GM23338 (cell line): ENCODE measurements around the gene CDKAL1. TPM values are rescaled to one million over a fixed set of nuclear protein-coding genes. Genes with fewer than 3 reads are reported as not detected.
"Not testable (repeated sequence)": the region's sequence is repeated elsewhere in the genome, so short reads cannot be mapped to it uniquely, and the experiment has no call there.

ENCODE experiments used
- ATAC-seq: fragments of 200-7000 bp; cut with Tn5 transposase; 3 replicates; pipeline ENCODE4 v1.9.1; 2020
- DNase-seq: peaks from one replicate; pipeline ENCODE4 v3.0.0-alpha.2; 2015; ENCODE audit warnings: low spot score
- H2AFZ ChIP-seq: fragments of 200-600 bp; sonication (generic); 2 replicates; pipeline ENCODE4 v1.8.0; 2016; ENCODE audit warnings: antibody characterized with exemption, mild to moderate bottlenecking, moderate library complexity
- H3F3A ChIP-seq: fragments of 200-600 bp; sonication (generic); replicated peaks from 2 replicates; pipeline ENCODE4 v1.8.0; 2017; ENCODE audit warnings: antibody characterized with exemption, mixed run types, low read depth
- H3K27ac ChIP-seq: fragments of 200-600 bp; sonication (generic); 2 replicates; pipeline ENCODE4 v1.6.1; 2016; ENCODE audit warnings: low read depth
- H3K27me3 ChIP-seq: fragments of 200-600 bp; sonication (generic); 2 replicates; pipeline ENCODE4 v1.8.0; 2016; ENCODE audit warnings: mild to moderate bottlenecking, mixed run types, moderate library complexity; ENCODE audit not compliant: insufficient read depth
- H3K36me3 ChIP-seq: fragments of 200-600 bp; sonication (generic); 2 replicates; pipeline ENCODE4 v1.8.0; 2016; ENCODE audit warnings: mild to moderate bottlenecking; ENCODE audit not compliant: insufficient read depth
- H3K4me1 ChIP-seq: fragments of 200-600 bp; sonication (generic); 2 replicates; pipeline ENCODE4 v1.8.0; 2016; ENCODE audit warnings: mild to moderate bottlenecking, moderate library complexity; ENCODE audit not compliant: insufficient read depth
- H3K4me2 ChIP-seq: fragments of 200-600 bp; sonication (generic); 2 replicates; pipeline ENCODE4 v1.7.1; 2017; ENCODE audit warnings: mixed run types
- H3K4me3 ChIP-seq: fragments of 200-600 bp; sonication (generic); 2 replicates; pipeline ENCODE4 v1.6.1; 2016; ENCODE audit warnings: mixed run types
- H3K79me2 ChIP-seq: fragments of 200-600 bp; sonication (generic); replicated peaks from 2 replicates; pipeline ENCODE4 v1.8.0; 2017; ENCODE audit warnings: mild to moderate bottlenecking; ENCODE audit not compliant: insufficient read depth
- H3K9me2 ChIP-seq: fragments of 200-600 bp; sonication (generic); 2 replicates; pipeline ENCODE4 v1.8.0; 2017; ENCODE audit not compliant: insufficient read depth
- H4K20me1 ChIP-seq: fragments of 200-600 bp; sonication (generic); replicated peaks from 2 replicates; pipeline ENCODE4 v1.8.0; 2017; ENCODE audit warnings: mild to moderate bottlenecking; ENCODE audit not compliant: insufficient read depth
- H3K27ac Mint-ChIP-seq: 2 replicates; pipeline ENCODE4 v1.8.0; 2020; ENCODE audit warnings: inconsistent platforms, mild to moderate bottlenecking, moderate library complexity, mixed read lengths
- H3K27me3 Mint-ChIP-seq: 3 replicates; pipeline ENCODE4 v1.8.0; 2022; ENCODE audit warnings: low read depth, mild to moderate bottlenecking, moderate library complexity, mixed read lengths, inconsistent platforms; ENCODE audit not compliant: insufficient read depth, poor library complexity
- H3K36me3 Mint-ChIP-seq: 3 replicates; pipeline ENCODE4 v1.8.0; 2021; ENCODE audit warnings: low read depth, mild to moderate bottlenecking, inconsistent platforms, moderate library complexity, mixed read lengths
- H3K4me1 Mint-ChIP-seq: 3 replicates; pipeline ENCODE4 v1.8.0; 2020; ENCODE audit warnings: mild to moderate bottlenecking, inconsistent platforms, mixed read lengths
- H3K4me3 Mint-ChIP-seq: 3 replicates; pipeline ENCODE4 v1.8.0; 2021; ENCODE audit warnings: moderate library complexity, mild to moderate bottlenecking, inconsistent platforms, mixed read lengths
- H3K9me3 Mint-ChIP-seq: 3 replicates; pipeline ENCODE4 v1.8.0; 2020; ENCODE audit warnings: moderate library complexity, mild to moderate bottlenecking, inconsistent platforms, mixed read lengths
- CREB1 ChIP-seq: fragments of 250-450 bp; sonication (Bioruptor Pico); IDR thresholded peaks from 2 replicates; pipeline ENCODE4 v1.5.0; 2020; ENCODE audit warnings: low read depth, mild to moderate bottlenecking, moderate library complexity
- EZH2phosphoT487 ChIP-seq: fragments of 200-600 bp; sonication (generic); IDR thresholded peaks from one replicate; pipeline ENCODE4 v1.8.1; 2018; ENCODE audit warnings: antibody characterized with exemption; ENCODE audit not compliant: unreplicated experiment
- NANOG ChIP-seq: IDR thresholded peaks from 2 replicates; pipeline ENCODE4 v1.6.1; 2016; ENCODE audit warnings: antibody characterized with exemption, borderline replicate concordance
- POLR2AphosphoS5 ChIP-seq: IDR thresholded peaks from 2 replicates; pipeline ENCODE4 v1.6.1; 2016; ENCODE audit warnings: antibody characterized with exemption, low read depth
- ZNF114 ChIP-seq: fragments of 250-450 bp; sonication (Bioruptor Pico); IDR thresholded peaks from 2 replicates; pipeline ENCODE4 v1.5.0; 2020; ENCODE audit warnings: mild to moderate bottlenecking, moderate library complexity
- ZNF331 ChIP-seq: fragments of 250-450 bp; sonication (Bioruptor Pico); IDR thresholded peaks from 2 replicates; pipeline ENCODE4 v1.5.0; 2020; ENCODE audit warnings: low read depth, mild to moderate bottlenecking, moderate library complexity
- polyA plus RNA-seq: library from polyadenylated mRNA; unstranded; fragments of >200 nt; fragmentation: Nextera tagmentation; extraction: Ambion mirVana; gene quantifications from 2 replicates; pipeline ENCODE4 v1.2.1, GENCODE V29; 2016
- total RNA-seq: library from RNA; depleted of rRNA; stranded (reverse); fragments of >200 nt; shearing (Covaris generic); gene quantifications from 2 replicates; pipeline ENCODE4 v1.2.3, GENCODE V29; 2014
- TF ChIP-seq, protein P1 (sequence below): fragments of 250-450 bp; sonication (Bioruptor Pico); IDR thresholded peaks from 2 replicates; pipeline ENCODE4 v1.5.0; 2020; ENCODE audit warnings: mild to moderate bottlenecking, moderate library complexity
- TF ChIP-seq, protein P2 (sequence below), 2 experiments: fragments of 200-600 bp in 1 of 2; sonication (generic) in 1 of 2; conservative IDR thresholded peaks; 2 replicates each; pipeline versions ENCODE4 v1.5.1 to v1.6.1; 2016 to 2017; ENCODE audit warnings: antibody characterized with exemption in 2 of 2, low read depth in 2 of 2, mild to moderate bottlenecking in 2 of 2, moderate library complexity in 1 of 2
- TF ChIP-seq, protein P3 (sequence below): IDR thresholded peaks from one replicate; pipeline ENCODE4 v1.6.1; 2018; ENCODE audit warnings: antibody characterized with exemption; ENCODE audit not compliant: unreplicated experiment

Gene CDKAL1
- total and polyA plus RNA-seq, 2 experiments from 2014 or later: 17.8 to 35.0 TPM

DNA sequence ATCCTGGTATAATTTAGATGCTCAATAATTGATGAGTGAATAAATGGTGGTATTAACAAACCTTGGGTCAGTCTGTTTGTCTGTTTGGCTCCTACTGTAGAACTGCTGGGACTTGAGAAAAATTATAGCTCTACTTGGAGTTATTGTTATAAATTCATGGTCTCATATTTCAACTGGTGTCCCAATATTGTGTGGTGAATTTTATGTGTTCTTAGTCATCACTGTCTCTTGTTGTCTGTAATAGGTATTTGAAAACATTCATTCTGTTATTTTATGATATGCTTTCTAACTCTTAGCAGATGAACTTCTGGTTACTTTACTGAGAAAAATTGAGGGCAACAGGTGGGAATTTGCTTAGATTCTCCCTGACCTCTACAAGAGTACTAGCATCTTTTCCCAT is 221.4 kb downstream of the CDKAL1 start:
- no peak overlapping the region for H3K27ac Mint-ChIP-seq
- no peak overlapping the region for H3K4me3 ChIP-seq
- no peaks in the 10 kb centered on the region for H3K9me2 ChIP-seq
- no peaks in the 10 kb centered on the region for H3K36me3 ChIP-seq
- no peak overlapping the region for H3K4me3 Mint-ChIP-seq
- DNase-seq (no peak), ATAC-seq (no peak)
- H2AFZ ChIP-seq: no peak overlapping the region
- H3K4me1 Mint-ChIP-seq: peaks cover 7% of the 10 kb centered on the region; the same call in 2 of the 3 replicates
- H3K4me1 ChIP-seq: no peaks in the 10 kb centered on the region
- no peak overlapping the region for H3K27ac ChIP-seq
- TF ChIP-seq ZNF331 (CRISPR knock-in tag) (no peak), NANOG (no peak), ZNF114 (CRISPR knock-in tag) (no peak), EZH2phosphoT487 (no peak), POLR2AphosphoS5 (no peak), CREB1 (CRISPR knock-in tag) (no peak)
- TF ChIP-seq, protein P1, sequence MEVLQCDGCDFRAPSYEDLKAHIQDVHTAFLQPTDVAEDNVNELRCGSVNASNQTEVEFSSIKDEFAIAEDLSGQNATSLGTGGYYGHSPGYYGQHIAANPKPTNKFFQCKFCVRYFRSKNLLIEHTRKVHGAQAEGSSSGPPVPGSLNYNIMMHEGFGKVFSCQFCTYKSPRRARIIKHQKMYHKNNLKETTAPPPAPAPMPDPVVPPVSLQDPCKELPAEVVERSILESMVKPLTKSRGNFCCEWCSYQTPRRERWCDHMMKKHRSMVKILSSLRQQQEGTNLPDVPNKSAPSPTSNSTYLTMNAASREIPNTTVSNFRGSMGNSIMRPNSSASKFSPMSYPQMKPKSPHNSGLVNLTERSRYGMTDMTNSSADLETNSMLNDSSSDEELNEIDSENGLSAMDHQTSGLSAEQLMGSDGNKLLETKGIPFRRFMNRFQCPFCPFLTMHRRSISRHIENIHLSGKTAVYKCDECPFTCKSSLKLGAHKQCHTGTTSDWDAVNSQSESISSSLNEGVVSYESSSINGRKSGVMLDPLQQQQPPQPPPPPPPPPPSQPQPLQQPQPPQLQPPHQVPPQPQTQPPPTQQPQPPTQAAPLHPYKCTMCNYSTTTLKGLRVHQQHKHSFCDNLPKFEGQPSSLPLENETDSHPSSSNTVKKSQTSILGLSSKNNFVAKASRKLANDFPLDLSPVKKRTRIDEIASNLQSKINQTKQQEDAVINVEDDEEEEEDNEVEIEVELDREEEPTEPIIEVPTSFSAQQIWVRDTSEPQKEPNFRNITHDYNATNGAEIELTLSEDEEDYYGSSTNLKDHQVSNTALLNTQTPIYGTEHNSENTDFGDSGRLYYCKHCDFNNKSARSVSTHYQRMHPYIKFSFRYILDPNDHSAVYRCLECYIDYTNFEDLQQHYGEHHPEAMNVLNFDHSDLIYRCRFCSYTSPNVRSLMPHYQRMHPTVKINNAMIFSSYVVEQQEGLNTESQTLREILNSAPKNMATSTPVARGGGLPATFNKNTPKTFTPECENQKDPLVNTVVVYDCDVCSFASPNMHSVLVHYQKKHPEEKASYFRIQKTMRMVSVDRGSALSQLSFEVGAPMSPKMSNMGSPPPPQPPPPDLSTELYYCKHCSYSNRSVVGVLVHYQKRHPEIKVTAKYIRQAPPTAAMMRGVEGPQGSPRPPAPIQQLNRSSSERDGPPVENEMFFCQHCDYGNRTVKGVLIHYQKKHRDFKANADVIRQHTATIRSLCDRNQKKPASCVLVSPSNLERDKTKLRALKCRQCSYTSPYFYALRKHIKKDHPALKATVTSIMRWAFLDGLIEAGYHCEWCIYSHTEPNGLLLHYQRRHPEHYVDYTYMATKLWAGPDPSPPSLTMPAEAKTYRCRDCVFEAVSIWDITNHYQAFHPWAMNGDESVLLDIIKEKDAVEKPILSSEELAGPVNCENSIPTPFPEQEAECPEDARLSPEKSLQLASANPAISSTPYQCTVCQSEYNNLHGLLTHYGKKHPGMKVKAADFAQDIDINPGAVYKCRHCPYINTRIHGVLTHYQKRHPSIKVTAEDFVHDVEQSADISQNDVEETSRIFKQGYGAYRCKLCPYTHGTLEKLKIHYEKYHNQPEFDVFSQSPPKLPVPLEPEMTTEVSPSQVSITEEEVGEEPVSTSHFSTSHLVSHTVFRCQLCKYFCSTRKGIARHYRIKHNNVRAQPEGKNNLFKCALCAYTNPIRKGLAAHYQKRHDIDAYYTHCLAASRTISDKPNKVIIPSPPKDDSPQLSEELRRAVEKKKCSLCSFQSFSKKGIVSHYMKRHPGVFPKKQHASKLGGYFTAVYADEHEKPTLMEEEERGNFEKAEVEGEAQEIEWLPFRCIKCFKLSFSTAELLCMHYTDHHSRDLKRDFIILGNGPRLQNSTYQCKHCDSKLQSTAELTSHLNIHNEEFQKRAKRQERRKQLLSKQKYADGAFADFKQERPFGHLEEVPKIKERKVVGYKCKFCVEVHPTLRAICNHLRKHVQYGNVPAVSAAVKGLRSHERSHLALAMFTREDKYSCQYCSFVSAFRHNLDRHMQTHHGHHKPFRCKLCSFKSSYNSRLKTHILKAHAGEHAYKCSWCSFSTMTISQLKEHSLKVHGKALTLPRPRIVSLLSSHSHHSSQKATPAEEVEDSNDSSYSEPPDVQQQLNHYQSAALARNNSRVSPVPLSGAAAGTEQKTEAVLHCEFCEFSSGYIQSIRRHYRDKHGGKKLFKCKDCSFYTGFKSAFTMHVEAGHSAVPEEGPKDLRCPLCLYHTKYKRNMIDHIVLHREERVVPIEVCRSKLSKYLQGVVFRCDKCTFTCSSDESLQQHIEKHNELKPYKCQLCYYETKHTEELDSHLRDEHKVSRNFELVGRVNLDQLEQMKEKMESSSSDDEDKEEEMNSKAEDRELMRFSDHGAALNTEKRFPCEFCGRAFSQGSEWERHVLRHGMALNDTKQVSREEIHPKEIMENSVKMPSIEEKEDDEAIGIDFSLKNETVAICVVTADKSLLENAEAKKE (CRISPR knock-in tag): no peak
- TF ChIP-seq, protein P2, sequence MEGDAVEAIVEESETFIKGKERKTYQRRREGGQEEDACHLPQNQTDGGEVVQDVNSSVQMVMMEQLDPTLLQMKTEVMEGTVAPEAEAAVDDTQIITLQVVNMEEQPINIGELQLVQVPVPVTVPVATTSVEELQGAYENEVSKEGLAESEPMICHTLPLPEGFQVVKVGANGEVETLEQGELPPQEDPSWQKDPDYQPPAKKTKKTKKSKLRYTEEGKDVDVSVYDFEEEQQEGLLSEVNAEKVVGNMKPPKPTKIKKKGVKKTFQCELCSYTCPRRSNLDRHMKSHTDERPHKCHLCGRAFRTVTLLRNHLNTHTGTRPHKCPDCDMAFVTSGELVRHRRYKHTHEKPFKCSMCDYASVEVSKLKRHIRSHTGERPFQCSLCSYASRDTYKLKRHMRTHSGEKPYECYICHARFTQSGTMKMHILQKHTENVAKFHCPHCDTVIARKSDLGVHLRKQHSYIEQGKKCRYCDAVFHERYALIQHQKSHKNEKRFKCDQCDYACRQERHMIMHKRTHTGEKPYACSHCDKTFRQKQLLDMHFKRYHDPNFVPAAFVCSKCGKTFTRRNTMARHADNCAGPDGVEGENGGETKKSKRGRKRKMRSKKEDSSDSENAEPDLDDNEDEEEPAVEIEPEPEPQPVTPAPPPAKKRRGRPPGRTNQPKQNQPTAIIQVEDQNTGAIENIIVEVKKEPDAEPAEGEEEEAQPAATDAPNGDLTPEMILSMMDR (conservative IDR thresholded peaks at IDR 0.05; ENCODE audit: low read depth in 2 of 2): no peak
- TF ChIP-seq, protein P3, sequence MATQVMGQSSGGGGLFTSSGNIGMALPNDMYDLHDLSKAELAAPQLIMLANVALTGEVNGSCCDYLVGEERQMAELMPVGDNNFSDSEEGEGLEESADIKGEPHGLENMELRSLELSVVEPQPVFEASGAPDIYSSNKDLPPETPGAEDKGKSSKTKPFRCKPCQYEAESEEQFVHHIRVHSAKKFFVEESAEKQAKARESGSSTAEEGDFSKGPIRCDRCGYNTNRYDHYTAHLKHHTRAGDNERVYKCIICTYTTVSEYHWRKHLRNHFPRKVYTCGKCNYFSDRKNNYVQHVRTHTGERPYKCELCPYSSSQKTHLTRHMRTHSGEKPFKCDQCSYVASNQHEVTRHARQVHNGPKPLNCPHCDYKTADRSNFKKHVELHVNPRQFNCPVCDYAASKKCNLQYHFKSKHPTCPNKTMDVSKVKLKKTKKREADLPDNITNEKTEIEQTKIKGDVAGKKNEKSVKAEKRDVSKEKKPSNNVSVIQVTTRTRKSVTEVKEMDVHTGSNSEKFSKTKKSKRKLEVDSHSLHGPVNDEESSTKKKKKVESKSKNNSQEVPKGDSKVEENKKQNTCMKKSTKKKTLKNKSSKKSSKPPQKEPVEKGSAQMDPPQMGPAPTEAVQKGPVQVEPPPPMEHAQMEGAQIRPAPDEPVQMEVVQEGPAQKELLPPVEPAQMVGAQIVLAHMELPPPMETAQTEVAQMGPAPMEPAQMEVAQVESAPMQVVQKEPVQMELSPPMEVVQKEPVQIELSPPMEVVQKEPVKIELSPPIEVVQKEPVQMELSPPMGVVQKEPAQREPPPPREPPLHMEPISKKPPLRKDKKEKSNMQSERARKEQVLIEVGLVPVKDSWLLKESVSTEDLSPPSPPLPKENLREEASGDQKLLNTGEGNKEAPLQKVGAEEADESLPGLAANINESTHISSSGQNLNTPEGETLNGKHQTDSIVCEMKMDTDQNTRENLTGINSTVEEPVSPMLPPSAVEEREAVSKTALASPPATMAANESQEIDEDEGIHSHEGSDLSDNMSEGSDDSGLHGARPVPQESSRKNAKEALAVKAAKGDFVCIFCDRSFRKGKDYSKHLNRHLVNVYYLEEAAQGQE: no peak
- H3K36me3 Mint-ChIP-seq: no peaks in the 10 kb centered on the region
- H3K27me3 ChIP-seq: no peaks in the 10 kb centered on the region
- no peaks in the 10 kb centered on the region for H3K79me2 ChIP-seq
- no peaks in the 10 kb centered on the region for H3K9me3 Mint-ChIP-seq
- H3K4me2 ChIP-seq: no peak overlapping the region
- no peaks in the 10 kb centered on the region for H4K20me1 ChIP-seq
- no peaks in the 10 kb centered on the region for H3K27me3 Mint-ChIP-seq
- no peaks in the 10 kb centered on the region for H3F3A ChIP-seq

GRCh38 chr6:20756584-20757147 is 222.4 kb downstream of the CDKAL1 start:
- H3K4me3 Mint-ChIP-seq, H3K27ac Mint-ChIP-seq, H4K20me1 ChIP-seq, ATAC-seq, H3K36me3 ChIP-seq, H3K27ac ChIP-seq, H3K4me2 ChIP-seq, H3K4me1 Mint-ChIP-seq, H2AFZ ChIP-seq, H3K4me1 ChIP-seq, H3K9me2 ChIP-seq, H3K36me3 Mint-ChIP-seq, H3K79me2 ChIP-seq, H3K27me3 Mint-ChIP-seq, H3K9me3 Mint-ChIP-seq, H3K27me3 ChIP-seq, H3K4me3 ChIP-seq, DNase-seq, H3F3A ChIP-seq: not testable (repeated sequence)
